GM12874 (cell line): Measurements from ENCODE around the gene ACSF3.

Experiments
- CTCF ChIP-seq: IDR thresholded peaks from 2 replicates; pipeline ENCODE4 v1.5.1; 2011; ENCODE audit warnings: low read depth, mild to moderate bottlenecking, control low read depth, low read length, moderate library complexity; ENCODE audit not compliant: insufficient read depth

The ACSF3 gene

GRCh38 chr16:89202422-89203215 is 109.0 kb downstream of the ACSF3 start:
- no peak for TF ChIP-seq CTCF
